Measurements from ENCODE around the gene BID.

BID gene

GRCh38 chr22:17754233-17754925, 19.9 kb downstream of the BID start:
- POLR2A ChIA-PET: no interaction called here
- CTCF ChIA-PET: interaction anchor here (1.0 to 1.6 kb wide), 4 partner anchors 10 to 322 kb away, joined by 3 read pairs; no protein-coding TSS in a partner anchor
- no peak for DNase-seq (ENCODE audit: extremely low spot score)
- TF ChIP-seq CTCF (IDR thresholded peaks at IDR 0.05; ENCODE audit: control extremely low read depth, extremely low read depth, low read depth, missing control alignments): peak; percentile 35

- ChIA-PET CTCF (interaction anchor here (1.0 to 3.3 kb wide), 4 partner anchors 10 to 323 kb away, joined by 3 to 30 read pairs (median 3); no protein-coding TSS in a partner anchor), POLR2A (no interaction called here)
- no peak for TF ChIP-seq CTCF (IDR thresholded peaks at IDR 0.05; ENCODE audit: control extremely low read depth, extremely low read depth, low read depth, missing control alignments)
- peak; percentile 15 for DNase-seq (ENCODE audit: extremely low spot score)
Observed at GRCh38 chr22:17753401-17753989, 20.8 kb downstream of the BID start.

GRCh38 chr22:17751596-17751995, 22.7 kb downstream of the BID start:
- no peak for TF ChIP-seq CTCF (IDR thresholded peaks at IDR 0.05; ENCODE audit: control extremely low read depth, extremely low read depth, low read depth, missing control alignments)
- ChIA-PET POLR2A (no interaction called here), CTCF (interaction anchor here (1.0 to 3.3 kb wide), 4 partner anchors 8 to 21 kb away, joined by 3 to 30 read pairs (median 4); no protein-coding TSS in a partner anchor)
- DNase-seq (ENCODE audit: extremely low spot score): no peak

- no peak for DNase-seq (ENCODE audit: extremely low spot score)
- no peak for TF ChIP-seq CTCF (IDR thresholded peaks at IDR 0.05; ENCODE audit: control extremely low read depth, extremely low read depth, low read depth, missing control alignments)
- CTCF ChIA-PET: interaction anchor here (1.1 to 3.3 kb wide), 2 partner anchors 7 to 326 kb away, joined by 5 to 30 read pairs; no protein-coding TSS in a partner anchor
- POLR2A ChIA-PET: interaction anchor here (0.6 kb wide), 1 partner anchor 308 kb away, joined by 4 read pairs; no protein-coding TSS in a partner anchor
Observed at GRCh38 chr22:17749605-17750395, 24.5 kb downstream of the BID start.

- no peak for DNase-seq (ENCODE audit: extremely low spot score)
- ChIA-PET POLR2A (no interaction called here), CTCF (interaction anchor here (1.1 to 1.4 kb wide), 2 partner anchors 36 to 327 kb away, joined by 3 to 5 read pairs; no protein-coding TSS in a partner anchor)
Observed at GRCh38 chr22:17748555-17749353, 25.5 kb downstream of the BID start.

More at GRCh38 chr22:17748555-17749353, 25.5 kb downstream of the BID start:
- no peak for TF ChIP-seq CTCF (IDR thresholded peaks at IDR 0.05; ENCODE audit: control extremely low read depth, extremely low read depth, low read depth, missing control alignments)

Data from GM10248 (cell line).